ENCODE measurements around the gene MYT1.

DNA sequence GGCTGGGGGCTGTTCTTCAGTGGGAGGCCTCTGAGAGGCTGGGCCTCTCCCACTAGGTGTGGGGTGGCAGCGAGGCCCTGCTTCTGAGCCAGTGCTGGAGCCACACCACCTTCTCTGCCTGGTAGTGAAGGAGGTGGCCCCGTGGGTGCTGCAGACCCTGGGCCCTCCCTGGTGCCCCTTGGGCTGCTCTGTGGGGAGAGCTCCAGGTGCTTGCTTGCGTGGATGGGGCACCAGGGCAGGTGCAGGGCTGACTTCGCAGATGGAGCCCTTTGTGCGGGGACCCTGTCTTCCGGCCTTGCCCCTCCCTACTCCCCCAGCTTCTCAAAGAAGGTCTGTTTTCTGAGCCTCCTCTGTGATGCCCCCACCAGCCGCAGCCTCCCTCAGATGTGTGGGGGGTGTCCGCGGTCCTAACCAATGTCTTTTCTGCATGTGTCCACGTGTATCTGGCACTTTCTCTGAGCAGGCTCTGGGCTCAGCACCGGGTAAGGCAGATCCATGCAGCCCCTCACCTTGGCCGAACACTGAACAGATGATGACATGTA, 17.2 kb upstream of the MYT1 start:
- TF ChIP-seq EP300 (IDR thresholded peaks at IDR 0.05) (no peak), POLR2A (IDR thresholded peaks at IDR 0.05) (no peak)
- TF ChIP-seq, protein P1, sequence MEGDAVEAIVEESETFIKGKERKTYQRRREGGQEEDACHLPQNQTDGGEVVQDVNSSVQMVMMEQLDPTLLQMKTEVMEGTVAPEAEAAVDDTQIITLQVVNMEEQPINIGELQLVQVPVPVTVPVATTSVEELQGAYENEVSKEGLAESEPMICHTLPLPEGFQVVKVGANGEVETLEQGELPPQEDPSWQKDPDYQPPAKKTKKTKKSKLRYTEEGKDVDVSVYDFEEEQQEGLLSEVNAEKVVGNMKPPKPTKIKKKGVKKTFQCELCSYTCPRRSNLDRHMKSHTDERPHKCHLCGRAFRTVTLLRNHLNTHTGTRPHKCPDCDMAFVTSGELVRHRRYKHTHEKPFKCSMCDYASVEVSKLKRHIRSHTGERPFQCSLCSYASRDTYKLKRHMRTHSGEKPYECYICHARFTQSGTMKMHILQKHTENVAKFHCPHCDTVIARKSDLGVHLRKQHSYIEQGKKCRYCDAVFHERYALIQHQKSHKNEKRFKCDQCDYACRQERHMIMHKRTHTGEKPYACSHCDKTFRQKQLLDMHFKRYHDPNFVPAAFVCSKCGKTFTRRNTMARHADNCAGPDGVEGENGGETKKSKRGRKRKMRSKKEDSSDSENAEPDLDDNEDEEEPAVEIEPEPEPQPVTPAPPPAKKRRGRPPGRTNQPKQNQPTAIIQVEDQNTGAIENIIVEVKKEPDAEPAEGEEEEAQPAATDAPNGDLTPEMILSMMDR (IDR thresholded peaks at IDR 0.05), result no peak

Data from tibial nerve (tissue), 4 donors.